ENCODE data around the gene NEDD4L. TPM values are rescaled to one million over a fixed set of nuclear protein-coding genes. Genes with fewer than 3 reads are reported as not detected.

NEDD4L gene
- total RNA-seq, 1 donor from 2014 or later = 80.2 TPM

- DNase-seq (ENCODE audit: low read depth) = peak; percentile 76
Measured at GRCh38 chr18:58209326-58209725, 165.3 kb downstream of the NEDD4L start.

DNA sequence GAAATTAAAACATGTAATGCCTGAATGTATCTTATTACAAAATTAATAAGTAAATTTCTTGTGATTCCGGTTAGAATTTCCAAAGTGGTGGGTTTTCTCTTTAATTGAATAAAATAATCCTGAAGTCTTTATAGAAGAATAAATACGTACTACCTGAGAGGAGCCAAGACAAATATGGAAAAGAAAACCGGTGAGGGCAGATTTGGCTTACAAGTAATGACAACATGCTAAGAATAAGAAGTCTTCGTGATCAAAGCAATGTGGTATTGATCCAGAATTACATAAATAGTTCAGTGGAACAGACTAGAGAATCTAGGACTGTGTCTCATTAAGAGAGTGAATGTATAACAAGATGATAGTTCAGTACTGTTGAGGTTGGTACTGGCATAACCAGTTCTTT lies 167.5 kb downstream of the NEDD4L start:
- no peak for DNase-seq (ENCODE audit: low read depth)

DNA sequence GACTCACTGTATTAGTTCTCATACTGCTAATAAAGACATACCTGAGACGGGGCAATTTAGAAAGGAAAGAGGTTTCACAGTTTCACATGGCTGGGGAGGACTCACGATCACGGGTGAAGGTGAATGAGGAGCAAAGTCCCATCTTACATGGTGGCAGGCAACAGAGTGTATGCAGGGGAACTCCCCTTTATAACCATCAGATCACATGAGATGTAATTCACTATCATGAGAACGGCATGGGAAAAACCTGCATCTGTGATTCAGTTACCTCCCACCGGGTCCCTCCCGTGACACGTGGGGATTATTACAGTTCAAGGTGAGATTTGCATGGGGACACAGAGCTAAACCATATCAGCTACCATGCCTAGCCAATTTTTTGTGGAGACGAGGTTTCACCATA lies 168.2 kb downstream of the NEDD4L start:
- no peak for DNase-seq (ENCODE audit: low read depth)

GRCh38 chr18:58213440-58213839 lies 169.4 kb downstream of the NEDD4L start:
- DNase-seq (ENCODE audit: low read depth) = peak; percentile 93

- DNase-seq (ENCODE audit: low read depth) = no peak
Measured at GRCh38 chr18:58215011-58215410, 171.0 kb downstream of the NEDD4L start.

GRCh38 chr18:58216071-58216481 lies 172.1 kb downstream of the NEDD4L start:
- DNase-seq (ENCODE audit: low read depth) = peak; percentile 84

- DNase-seq (ENCODE audit: low read depth) = no peak
Measured at GRCh38 chr18:58217052-58217451, 173.0 kb downstream of the NEDD4L start.

- no peak for DNase-seq (ENCODE audit: low read depth)
Measured at GRCh38 chr18:58218117-58218516, 174.1 kb downstream of the NEDD4L start.

DNA sequence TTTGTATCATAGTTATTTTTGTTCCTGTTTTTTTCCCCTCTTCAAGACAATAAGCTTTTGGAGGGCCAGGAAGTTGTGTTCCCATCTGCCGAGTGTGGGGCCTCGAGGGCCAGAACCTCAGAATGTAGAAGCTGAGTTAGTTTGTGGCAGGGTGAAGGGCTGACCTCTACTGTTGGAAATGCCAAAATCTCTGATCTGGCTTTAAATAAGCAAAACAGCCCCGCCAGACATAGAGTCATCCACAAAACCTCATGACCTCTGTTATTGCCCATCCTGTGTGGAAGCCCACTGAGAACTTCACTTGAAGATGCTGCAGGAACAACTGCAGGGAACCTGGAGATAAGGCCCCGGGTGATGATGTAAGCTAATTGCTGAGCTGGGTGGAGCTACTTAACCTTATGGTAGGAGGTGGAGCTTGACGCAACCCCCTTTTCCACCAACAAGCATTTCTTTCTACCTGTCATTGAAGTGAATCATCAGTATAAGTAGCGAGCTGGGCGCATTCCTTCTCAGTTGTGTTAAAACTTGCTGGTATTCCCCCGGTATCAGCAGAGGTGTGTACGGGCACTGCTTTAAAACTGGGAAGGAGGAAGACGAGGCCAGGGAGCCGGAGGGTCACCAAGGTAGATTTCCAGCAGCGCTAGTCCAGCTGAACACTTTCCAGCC lies 177.2 kb downstream of the NEDD4L start:
- DNase-seq (ENCODE audit: low read depth) = peak; percentile 96

- DNase-seq (ENCODE audit: low read depth) = peak; percentile 79
Measured at GRCh38 chr18:58222432-58223125, 178.6 kb downstream of the NEDD4L start.

GRCh38 chr18:58223717-58224424 lies 179.8 kb downstream of the NEDD4L start:
- peak; percentile 98 for DNase-seq (ENCODE audit: low read depth)

GRCh38 chr18:58224425-58224750 lies 180.4 kb downstream of the NEDD4L start:
- DNase-seq (ENCODE audit: low read depth) = peak; percentile 86

DNA sequence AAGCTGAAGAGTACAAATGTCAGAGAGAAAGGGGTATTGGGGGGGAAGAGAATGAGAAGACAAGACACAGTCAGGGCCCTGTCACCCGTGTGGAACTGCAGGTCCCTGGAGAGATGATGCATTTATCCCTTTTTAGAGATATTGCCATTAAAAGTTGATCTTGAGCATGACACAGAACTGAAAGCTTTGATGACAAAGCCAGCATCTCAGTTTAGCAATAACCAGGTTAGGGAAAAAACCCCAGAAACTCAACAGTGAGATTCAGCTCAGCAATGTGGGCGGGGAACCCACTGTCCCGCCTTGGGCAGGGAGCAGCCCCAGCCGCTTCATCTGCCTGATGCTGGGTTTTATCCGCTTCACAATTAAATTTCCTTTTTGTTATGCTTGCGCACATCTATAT lies 181.1 kb downstream of the NEDD4L start:
- peak; percentile 63 for DNase-seq (ENCODE audit: low read depth)

DNA sequence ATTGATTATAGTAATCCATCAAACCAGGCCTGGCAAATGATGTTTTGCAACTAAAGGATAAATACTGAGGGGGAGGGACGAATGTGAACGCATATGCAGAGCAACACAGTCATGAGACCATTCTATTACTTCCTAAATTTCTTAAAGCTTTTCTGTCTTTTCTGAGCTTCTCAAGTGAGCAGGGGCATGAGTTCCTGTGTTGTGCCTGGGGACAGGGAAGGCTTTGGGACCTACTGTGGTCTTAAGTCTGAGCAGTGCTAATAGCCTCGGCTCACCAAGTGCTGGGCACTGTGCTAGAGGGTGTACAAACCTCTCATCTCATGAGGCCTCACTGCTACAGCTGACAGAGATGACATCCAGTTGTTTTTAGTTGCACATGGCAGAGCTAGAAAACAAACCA lies 182.4 kb downstream of the NEDD4L start:
- DNase-seq (ENCODE audit: low read depth) = no peak

- no peak for DNase-seq (ENCODE audit: low read depth)
Measured at GRCh38 chr18:58227361-58227930, 183.4 kb downstream of the NEDD4L start.

- no peak for DNase-seq (ENCODE audit: low read depth)
Measured at GRCh38 chr18:58228176-58228575, 184.2 kb downstream of the NEDD4L start.

DNA sequence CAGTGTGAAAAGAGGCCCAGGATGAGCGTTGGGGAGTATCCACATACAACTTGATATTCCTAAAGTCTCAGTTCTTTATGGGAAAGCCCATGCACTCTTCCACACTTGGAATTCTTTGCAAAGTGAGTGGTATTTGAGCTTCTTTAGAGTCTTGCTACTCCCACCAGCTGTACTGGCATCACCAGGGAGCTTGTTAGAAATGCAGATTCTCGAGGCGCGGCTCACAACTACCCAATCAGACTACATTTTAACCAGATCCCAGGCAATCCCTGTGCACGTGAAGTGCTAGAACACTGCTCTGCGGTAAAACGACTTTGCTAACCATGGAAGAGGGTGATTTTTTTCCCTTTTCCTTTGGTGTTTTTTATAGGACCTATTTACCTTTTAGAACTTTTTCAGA lies 184.7 kb downstream of the NEDD4L start:
- DNase-seq (ENCODE audit: low read depth) = no peak

- DNase-seq (ENCODE audit: low read depth) = no peak
Measured at GRCh38 chr18:58229162-58229561, 185.1 kb downstream of the NEDD4L start.

- DNase-seq (ENCODE audit: low read depth) = peak; percentile 98
Measured at GRCh38 chr18:58230438-58231179, 186.6 kb downstream of the NEDD4L start.

GRCh38 chr18:58231930-58232329 lies 187.9 kb downstream of the NEDD4L start:
- peak; percentile 74 for DNase-seq (ENCODE audit: low read depth)

DNA sequence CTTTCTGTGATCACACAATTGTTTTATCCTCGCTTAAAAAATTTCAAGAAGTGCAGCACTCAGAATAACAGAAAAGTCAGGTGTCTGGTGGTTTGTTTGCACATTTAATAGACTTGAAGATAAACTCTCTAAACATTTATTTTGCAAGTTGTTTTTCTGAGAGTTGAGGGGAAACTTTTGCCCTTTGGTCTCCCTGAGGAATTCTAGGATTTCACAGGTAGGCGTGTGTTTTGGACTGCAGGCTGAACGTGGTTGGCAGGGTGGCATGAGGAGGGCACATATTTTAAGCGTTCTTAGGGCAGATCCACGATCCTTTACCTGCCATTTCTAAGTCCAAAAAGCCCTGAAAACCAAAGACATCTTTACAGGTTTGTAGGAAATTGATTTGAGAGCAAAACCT lies 188.6 kb downstream of the NEDD4L start:
- DNase-seq (ENCODE audit: low read depth) = no peak

DNA sequence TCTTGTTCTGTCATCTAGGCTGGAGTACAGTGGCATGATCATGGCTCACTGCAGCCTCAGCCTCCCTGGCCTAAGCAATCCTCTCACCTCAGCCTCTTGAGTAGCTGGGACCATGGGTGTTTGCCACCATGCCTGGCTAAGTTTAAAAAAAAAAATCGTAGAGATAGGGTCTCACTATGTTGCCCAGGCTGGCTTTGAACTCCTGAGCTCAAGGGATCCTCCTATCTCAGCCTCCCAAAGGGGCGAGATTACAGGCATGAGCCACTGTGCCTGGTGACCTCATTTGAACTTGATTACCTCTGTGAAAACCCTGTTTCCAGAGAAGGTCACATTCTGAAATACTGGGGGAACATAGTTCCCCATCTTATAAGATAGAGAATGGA lies 190.3 kb downstream of the NEDD4L start:
- no peak for DNase-seq (ENCODE audit: low read depth)

Measured in renal cortical epithelial cell (primary cell).